Measurements from ENCODE around the gene ARL6IP6.

The ARL6IP6 gene

GRCh38 chr2:152686321-152686720 lies 32.1 kb upstream of the ARL6IP6 start:
- Mint-ChIP-seq H3K27ac (no peak overlapping the region), H3K9me3 (no peaks in the 10 kb centered on the region), H3K4me1 (no peaks in the 10 kb centered on the region), H3K36me3 (ENCODE audit: low read depth) (peaks cover 61% of the 10 kb centered on the region), H3K4me3 (no peak overlapping the region), H3K27me3 (ENCODE audit: low read depth) (no peaks in the 10 kb centered on the region)
- no peak for TF ChIP-seq CTCF (IDR thresholded peaks at IDR 0.05; ENCODE audit: unreplicated experiment in 3 of 3)

- TF ChIP-seq CTCF (IDR thresholded peaks at IDR 0.05; ENCODE audit: unreplicated experiment in 3 of 3) = no peak
- Mint-ChIP-seq H3K9me3 (no peaks in the 10 kb centered on the region), H3K27ac (no peak overlapping the region), H3K27me3 (ENCODE audit: low read depth) (no peaks in the 10 kb centered on the region), H3K36me3 (ENCODE audit: low read depth) (peaks cover 21% of the 10 kb centered on the region), H3K4me1 (no peaks in the 10 kb centered on the region), H3K4me3 (no peak overlapping the region)
These were observed 25.4 kb upstream of the ARL6IP6 start for GRCh38 chr2:152693033-152693432.

- no peak overlapping the region for H3K4me3 Mint-ChIP-seq
- no peaks in the 10 kb centered on the region for H3K4me1 Mint-ChIP-seq
- no peaks in the 10 kb centered on the region for H3K27me3 Mint-ChIP-seq (ENCODE audit: low read depth)
- H3K9me3 Mint-ChIP-seq = no peaks in the 10 kb centered on the region
- no peak for TF ChIP-seq CTCF (IDR thresholded peaks at IDR 0.05; ENCODE audit: unreplicated experiment in 3 of 3)
- H3K27ac Mint-ChIP-seq = no peak overlapping the region
- H3K36me3 Mint-ChIP-seq (ENCODE audit: low read depth) = peaks cover 19% of the 10 kb centered on the region
These were observed 24.2 kb upstream of the ARL6IP6 start for GRCh38 chr2:152694161-152694661.

GRCh38 chr2:152695763-152696162 lies 22.7 kb upstream of the ARL6IP6 start:
- H3K36me3 Mint-ChIP-seq (ENCODE audit: low read depth) = peaks cover 19% of the 10 kb centered on the region
- H3K9me3 Mint-ChIP-seq = no peaks in the 10 kb centered on the region
- H3K4me1 Mint-ChIP-seq = no peaks in the 10 kb centered on the region
- no peaks in the 10 kb centered on the region for H3K27me3 Mint-ChIP-seq (ENCODE audit: low read depth)
- H3K27ac Mint-ChIP-seq = no peak overlapping the region
- no peak overlapping the region for H3K4me3 Mint-ChIP-seq
- no peak for TF ChIP-seq CTCF (IDR thresholded peaks at IDR 0.05; ENCODE audit: unreplicated experiment in 3 of 3)

- no peaks in the 10 kb centered on the region for H3K27me3 Mint-ChIP-seq (ENCODE audit: low read depth)
- no peaks in the 10 kb centered on the region for H3K4me1 Mint-ChIP-seq
- TF ChIP-seq CTCF (IDR thresholded peaks at IDR 0.05; ENCODE audit: unreplicated experiment in 3 of 3) = no peak
- H3K36me3 Mint-ChIP-seq (ENCODE audit: low read depth) = peaks cover 20% of the 10 kb centered on the region
- H3K27ac Mint-ChIP-seq = no peak overlapping the region
- no peaks in the 10 kb centered on the region for H3K9me3 Mint-ChIP-seq
- no peak overlapping the region for H3K4me3 Mint-ChIP-seq
These were observed 21.9 kb upstream of the ARL6IP6 start for GRCh38 chr2:152696476-152696875.

GRCh38 chr2:152701198-152701597 lies 17.2 kb upstream of the ARL6IP6 start:
- Mint-ChIP-seq H3K27ac (no peak overlapping the region), H3K36me3 (ENCODE audit: low read depth) (peaks cover 55% of the 10 kb centered on the region), H3K9me3 (no peaks in the 10 kb centered on the region), H3K27me3 (ENCODE audit: low read depth) (no peaks in the 10 kb centered on the region), H3K4me1 (no peaks in the 10 kb centered on the region), H3K4me3 (no peak overlapping the region)
- TF ChIP-seq CTCF (IDR thresholded peaks at IDR 0.05; ENCODE audit: unreplicated experiment in 3 of 3) = no peak
